Tibial nerve (tissue), 4 donors: Measurements from ENCODE around the gene KIF3A. TPM values are rescaled to one million over a fixed set of nuclear protein-coding genes. Genes with fewer than 3 reads are reported as not detected.

Experiments used
- DNase-seq, 2 donors: peaks; one replicate each; pipeline ENCODE4 v3.0.0-alpha.2; 2019; ENCODE audit warnings: low spot score in 2 of 2
- H3K27ac ChIP-seq, 4 donors: fragments of 200-600 bp; sonication (generic) in 3 of 4; one replicate each; pipeline ENCODE4 v1.5.1; 2017 to 2019; ENCODE audit warnings: mild to moderate bottlenecking in 1 of 4
- H3K27me3 ChIP-seq, 2 donors: fragments of 200-600 bp; sonication (generic) in 1 of 2; one replicate each; pipeline versions ENCODE4 v1.5.1 to v1.6.0; 2017 to 2019
- H3K36me3 ChIP-seq, 3 donors: fragments of 200-600 bp; sonication (generic); one replicate each; pipeline ENCODE4 v1.5.1; 2018 to 2019
- H3K4me1 ChIP-seq, 4 donors: fragments of 200-600 bp; sonication (generic) in 3 of 4; one replicate each; pipeline ENCODE4 v1.5.1; 2017 to 2019
- H3K4me3 ChIP-seq, 4 donors: fragments of 200-600 bp; sonication (generic) in 3 of 4; one replicate each; pipeline ENCODE4 v1.5.1; 2017 to 2019; ENCODE audit warnings: mild to moderate bottlenecking in 1 of 4, moderate library complexity in 1 of 4
- H3K9me3 ChIP-seq, 4 donors: fragments of 200-600 bp; sonication (generic) in 3 of 4; one replicate each; pipeline ENCODE4 v1.5.1; 2017 to 2019
- CTCF ChIP-seq, 5 experiments: fragments of 200-600 bp in 3 of 5; fragments of 450-650 bp in 2 of 5; sonication (generic) in 3 of 5; IDR thresholded peaks; one replicate each; pipeline ENCODE4 v1.5.1; 2016 to 2019; ENCODE audit warnings: antibody characterized with exemption in 5 of 5, mild to moderate bottlenecking in 3 of 5, moderate library complexity in 2 of 5
- EP300 ChIP-seq, 2 donors: sonication (generic); formaldehyde crosslinking; IDR thresholded peaks; one replicate each; pipeline ENCODE4 v1.6.1; 2017; ENCODE audit warnings: antibody characterized with exemption in 2 of 2, mild to moderate bottlenecking in 1 of 2
- POLR2A ChIP-seq, 2 donors: fragments of 450-650 bp; IDR thresholded peaks; one replicate each; pipeline ENCODE4 v1.6.1; 2017; ENCODE audit warnings: antibody characterized with exemption in 2 of 2, mild to moderate bottlenecking in 2 of 2, moderate library complexity in 2 of 2
- WGBS, 2 donors: methylation state at CpG; one replicate each; pipeline ENCODE4 v1.1.5; 2018; 5-methylcytosine and 5-hydroxymethylcytosine counted together
- total RNA-seq, 4 donors: library from RNA; depleted of rRNA; stranded (reverse); fragments of >200 nt; gene quantifications; one replicate each; pipeline ENCODE4 v1.1.0, GENCODE V29; 2016

The KIF3A gene
- total RNA-seq, 4 donors from 2014 or later = 8.4 to 11.6 (median 10.7) TPM

GRCh38 chr5:132760601-132761317, 23.4 kb upstream of the KIF3A start:
- Histone ChIP-seq H3K36me3 (peaks cover 0 to 86% (median 0%) of the 10 kb centered on the region in 3 donors), H3K27ac (no peak overlapping the region), H3K4me3 (no peak overlapping the region), H3K27me3 (no peaks in the 10 kb centered on the region), H3K4me1 (peaks cover 0 to 7% (median 0%) of the 10 kb centered on the region in 4 donors), H3K9me3 (no peaks in the 10 kb centered on the region)
- no peak for DNase-seq
- TF ChIP-seq EP300 (IDR thresholded peaks at IDR 0.05) (no peak), CTCF (IDR thresholded peaks at IDR 0.05) (no peak), POLR2A (IDR thresholded peaks at IDR 0.05) (no peak)
- 91 to 92% methylated on average over 21 of the region's 21 CpGs for WGBS, 2 donors

GRCh38 chr5:132760049-132760420, 22.7 kb upstream of the KIF3A start:
- 94 to 96% methylated on average over 11 to 12 of the region's 12 CpGs for WGBS, 2 donors

GRCh38 chr5:132759114-132760048, 22.0 kb upstream of the KIF3A start:
- Histone ChIP-seq H3K4me1 (no peaks in the 10 kb centered on the region), H3K36me3 (peaks cover 0 to 77% (median 0%) of the 10 kb centered on the region in 3 donors), H3K9me3 (no peaks in the 10 kb centered on the region), H3K27me3 (no peaks in the 10 kb centered on the region), H3K27ac (no peak overlapping the region), H3K4me3 (no peak overlapping the region)
- WGBS, 2 donors = 92% methylated on average over 13 of the region's 13 CpGs
- DNase-seq = no peak
- TF ChIP-seq CTCF (IDR thresholded peaks at IDR 0.05) = no peak
- TF ChIP-seq POLR2A (IDR thresholded peaks at IDR 0.05) = no peak

More at GRCh38 chr5:132760049-132760420, 22.7 kb upstream of the KIF3A start:
- Histone ChIP-seq H3K36me3 (peaks cover 0 to 83% (median 0%) of the 10 kb centered on the region in 3 donors), H3K4me3 (no peak overlapping the region), H3K9me3 (no peaks in the 10 kb centered on the region), H3K27me3 (no peaks in the 10 kb centered on the region), H3K27ac (no peak overlapping the region), H3K4me1 (peaks cover 0 to under 1% (median 0%) of the 10 kb centered on the region in 4 donors)
- no peak for DNase-seq
- TF ChIP-seq POLR2A (IDR thresholded peaks at IDR 0.05) = no peak
- TF ChIP-seq CTCF (IDR thresholded peaks at IDR 0.05) = no peak
- no peak for TF ChIP-seq EP300 (IDR thresholded peaks at IDR 0.05)

- H3K27me3 ChIP-seq = no peaks in the 10 kb centered on the region
- peaks cover 0 to 68% (median 0%) of the 10 kb centered on the region in 3 donors for H3K36me3 ChIP-seq
- no peak for DNase-seq
- H3K9me3 ChIP-seq = no peaks in the 10 kb centered on the region
- 86% methylated on average over 13 of the region's 13 CpGs for WGBS, 2 donors
- TF ChIP-seq POLR2A (IDR thresholded peaks at IDR 0.05) (no peak), EP300 (IDR thresholded peaks at IDR 0.05) (no peak), CTCF (IDR thresholded peaks at IDR 0.05) (no peak)
- H3K4me3 ChIP-seq = no peak overlapping the region
- no peaks in the 10 kb centered on the region for H3K4me1 ChIP-seq
- no peak overlapping the region for H3K27ac ChIP-seq
These were observed 21.1 kb upstream of the KIF3A start for GRCh38 chr5:132758451-132758850.

GRCh38 chr5:132756542-132756941, 19.2 kb upstream of the KIF3A start:
- DNase-seq = no peak
- WGBS, 2 donors = 68 to 96% methylated on average over 5 of the region's 5 CpGs
- Histone ChIP-seq H3K9me3 (no peaks in the 10 kb centered on the region), H3K27ac (no peak overlapping the region), H3K4me1 (peaks cover 0 to 4% (median 2%) of the 10 kb centered on the region in 4 donors), H3K27me3 (no peaks in the 10 kb centered on the region), H3K36me3 (peaks cover 0 to 48% (median 0%) of the 10 kb centered on the region in 3 donors), H3K4me3 (no peak overlapping the region)
- TF ChIP-seq EP300 (IDR thresholded peaks at IDR 0.05) (no peak), CTCF (IDR thresholded peaks at IDR 0.05) (no peak), POLR2A (IDR thresholded peaks at IDR 0.05) (no peak)
